HEK293T (cell line): Measurements from ENCODE around the gene SLC43A3.

Experiments used
- CTCF ChIA-PET: fragments of 350-600 bp; formaldehyde crosslinking; extraction: SDS; loops from one replicate; lab custom pipeline; 2021; ENCODE audit warnings: antibody characterized with exemption, inconsistent platforms; lab: Yijun Ruan, JAX
- POLR2A ChIA-PET: fragments of 350-600 bp; formaldehyde crosslinking; extraction: SDS; loops from one replicate; lab custom pipeline; 2020; ENCODE audit warnings: antibody characterized with exemption, inconsistent platforms; lab: Yijun Ruan, JAX
- DNase-seq: peaks from one replicate; pipeline ENCODE4 v3.0.0; 2012; ENCODE audit warnings: mixed read lengths; ENCODE audit errors: extremely low spot score
- ARNT ChIP-seq: fragments of 450-650 bp; IDR thresholded peaks from 2 replicates; pipeline ENCODE4 v1.6.1; 2017; ENCODE audit warnings: mild to moderate bottlenecking
- BHLHE40 ChIP-seq: fragments of 450-650 bp; IDR thresholded peaks from 2 replicates; pipeline ENCODE4 v1.6.1; 2016; ENCODE audit warnings: mild to moderate bottlenecking, moderate library complexity, borderline replicate concordance
- CTBP1 ChIP-seq: fragments of 450-650 bp; IDR thresholded peaks from 2 replicates; pipeline ENCODE4 v1.6.1; 2016; ENCODE audit warnings: borderline replicate concordance
- ELF4 ChIP-seq: fragments of 450-650 bp; IDR thresholded peaks from 2 replicates; pipeline ENCODE4 v1.6.1; 2017; ENCODE audit warnings: antibody characterized with exemption
- FOXA1 ChIP-seq: fragments of 450-650 bp; IDR thresholded peaks from 2 replicates; pipeline ENCODE4 v1.6.1; 2016; ENCODE audit warnings: mild to moderate bottlenecking
- FOXK2 ChIP-seq: fragments of 450-650 bp; IDR thresholded peaks from 2 replicates; pipeline ENCODE4 v1.6.1; 2016; ENCODE audit warnings: mild to moderate bottlenecking
- FOXM1 ChIP-seq: fragments of 450-650 bp; IDR thresholded peaks from 2 replicates; pipeline ENCODE4 v1.6.1; 2017; ENCODE audit warnings: mild to moderate bottlenecking, borderline replicate concordance
- HDGF ChIP-seq: fragments of 450-650 bp; IDR thresholded peaks from 2 replicates; pipeline ENCODE4 v1.6.1; 2017; ENCODE audit warnings: antibody characterized with exemption, borderline replicate concordance
- L3MBTL2 ChIP-seq: fragments of 450-650 bp; conservative IDR thresholded peaks from 2 replicates; pipeline ENCODE4 v1.6.1; 2016; ENCODE audit warnings: mild to moderate bottlenecking
- LEF1 ChIP-seq: fragments of 450-650 bp; IDR thresholded peaks from 2 replicates; pipeline ENCODE4 v1.6.1; 2017; ENCODE audit warnings: mild to moderate bottlenecking, borderline replicate concordance
- NFRKB ChIP-seq: fragments of 450-650 bp; IDR thresholded peaks from 2 replicates; pipeline ENCODE4 v1.6.1; 2016; ENCODE audit warnings: mild to moderate bottlenecking, moderate library complexity
- SP1 ChIP-seq: fragments of 450-650 bp; IDR thresholded peaks from 2 replicates; pipeline ENCODE4 v1.6.1; 2017
- SUZ12 ChIP-seq: fragments of 450-650 bp; IDR thresholded peaks from 2 replicates; pipeline ENCODE4 v1.6.1; 2016; ENCODE audit warnings: mild to moderate bottlenecking
- TARDBP ChIP-seq: fragments of 450-650 bp; IDR thresholded peaks from 2 replicates; pipeline ENCODE4 v1.6.1; 2016
- ZNF384 ChIP-seq: fragments of 450-650 bp; IDR thresholded peaks from 2 replicates; pipeline ENCODE4 v1.6.1; 2016
- TF ChIP-seq, protein P1 (sequence below): fragments of 450-650 bp; IDR thresholded peaks from 2 replicates; pipeline ENCODE4 v1.6.1; 2016

The SLC43A3 gene

GRCh38 chr11:57394203-57394965, 32.5 kb downstream of the SLC43A3 start:
- ChIA-PET CTCF (no interaction called here), POLR2A (no interaction called here)
- TF ChIP-seq FOXM1 (no peak), FOXK2 (no peak), LEF1 (no peak), FOXA1 (no peak), ZNF384 (no peak), BHLHE40 (no peak), CTBP1 (no peak), NFRKB (no peak), ARNT (no peak), SUZ12 (no peak), TARDBP (no peak), SP1 (no peak), HDGF (no peak), L3MBTL2 (no peak), ELF4 (no peak)
- TF ChIP-seq, protein P1, sequence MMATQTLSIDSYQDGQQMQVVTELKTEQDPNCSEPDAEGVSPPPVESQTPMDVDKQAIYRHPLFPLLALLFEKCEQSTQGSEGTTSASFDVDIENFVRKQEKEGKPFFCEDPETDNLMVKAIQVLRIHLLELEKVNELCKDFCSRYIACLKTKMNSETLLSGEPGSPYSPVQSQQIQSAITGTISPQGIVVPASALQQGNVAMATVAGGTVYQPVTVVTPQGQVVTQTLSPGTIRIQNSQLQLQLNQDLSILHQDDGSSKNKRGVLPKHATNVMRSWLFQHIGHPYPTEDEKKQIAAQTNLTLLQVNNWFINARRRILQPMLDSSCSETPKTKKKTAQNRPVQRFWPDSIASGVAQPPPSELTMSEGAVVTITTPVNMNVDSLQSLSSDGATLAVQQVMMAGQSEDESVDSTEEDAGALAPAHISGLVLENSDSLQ, result no peak

DNA sequence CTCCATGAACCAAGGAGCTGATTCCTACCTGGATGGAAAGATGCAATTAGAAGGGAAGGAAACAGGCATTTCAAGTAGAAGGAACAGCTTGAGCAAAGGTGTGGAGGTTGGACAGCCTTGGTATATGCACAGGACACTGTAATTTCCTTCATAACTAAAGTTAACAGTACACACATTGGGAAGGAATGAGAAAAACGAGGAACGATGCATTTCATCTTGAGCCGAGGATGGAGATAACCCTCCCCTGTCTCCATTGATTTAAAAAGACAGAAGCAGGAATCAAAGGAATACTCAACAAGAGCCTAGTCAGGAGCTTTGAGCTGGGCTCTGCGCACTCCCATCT, 34.2 kb downstream of the SLC43A3 start:
- no peak for DNase-seq
- TF ChIP-seq FOXM1, result no peak
- TF ChIP-seq SP1, result no peak
- TF ChIP-seq L3MBTL2, result no peak
- no peak for TF ChIP-seq FOXA1
- TF ChIP-seq LEF1, result no peak
- no peak for TF ChIP-seq ZNF384
- ChIA-PET POLR2A (no interaction called here), CTCF (interaction anchor here (0.6 kb wide), 1 partner anchor 39 kb away, joined by 4 read pairs; no protein-coding TSS in a partner anchor)

More at GRCh38 chr11:57394203-57394965, 32.5 kb downstream of the SLC43A3 start:
- DNase-seq, result no peak

DNA sequence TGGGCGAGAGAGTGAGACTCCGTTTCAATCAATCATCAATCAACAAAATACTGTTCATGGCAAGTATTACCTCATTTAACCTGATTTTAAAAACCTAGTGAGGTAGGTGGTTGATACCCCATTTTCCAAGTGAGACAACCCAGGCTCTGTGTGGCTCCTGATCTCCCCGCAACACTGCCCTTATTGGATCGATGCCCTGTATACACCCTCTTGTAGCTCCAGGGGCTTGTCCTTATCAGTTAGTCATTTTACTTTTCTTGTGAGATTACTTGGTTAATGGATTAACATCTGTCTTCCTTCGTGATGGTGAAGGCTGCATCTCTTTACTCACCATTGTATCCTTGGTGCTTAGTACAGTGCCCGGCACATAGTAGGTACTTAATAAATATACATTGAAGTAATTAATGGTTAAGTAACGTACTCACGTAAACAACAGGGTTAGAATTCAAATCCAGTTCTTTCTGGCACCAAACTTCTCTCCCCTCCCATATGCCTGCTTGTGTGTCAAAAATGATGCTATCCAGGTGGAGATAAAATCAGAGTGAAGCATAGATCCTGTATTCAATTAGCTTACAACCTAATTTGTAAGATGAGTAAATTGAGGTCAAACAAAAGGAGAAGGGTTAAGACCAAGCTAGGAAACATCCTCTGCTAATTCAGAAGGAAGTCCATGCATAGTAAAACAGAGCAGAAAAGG, 34.7 kb downstream of the SLC43A3 start:
- DNase-seq, result no peak
- POLR2A ChIA-PET, result no interaction called here
- CTCF ChIA-PET, result interaction anchor here (0.6 kb wide), 1 partner anchor 38 kb away, joined by 4 read pairs; no protein-coding TSS in a partner anchor
- TF ChIP-seq NFRKB, result no peak
- TF ChIP-seq LEF1, result no peak
- TF ChIP-seq, protein P1, result no peak
- no peak for TF ChIP-seq SP1
- TF ChIP-seq TARDBP, result no peak
- no peak for TF ChIP-seq BHLHE40
- no peak for TF ChIP-seq L3MBTL2
- no peak for TF ChIP-seq ELF4
- TF ChIP-seq ZNF384, result no peak
- TF ChIP-seq FOXA1, result no peak
- TF ChIP-seq ARNT, result no peak
- TF ChIP-seq SUZ12, result no peak
- TF ChIP-seq FOXM1, result no peak

DNA sequence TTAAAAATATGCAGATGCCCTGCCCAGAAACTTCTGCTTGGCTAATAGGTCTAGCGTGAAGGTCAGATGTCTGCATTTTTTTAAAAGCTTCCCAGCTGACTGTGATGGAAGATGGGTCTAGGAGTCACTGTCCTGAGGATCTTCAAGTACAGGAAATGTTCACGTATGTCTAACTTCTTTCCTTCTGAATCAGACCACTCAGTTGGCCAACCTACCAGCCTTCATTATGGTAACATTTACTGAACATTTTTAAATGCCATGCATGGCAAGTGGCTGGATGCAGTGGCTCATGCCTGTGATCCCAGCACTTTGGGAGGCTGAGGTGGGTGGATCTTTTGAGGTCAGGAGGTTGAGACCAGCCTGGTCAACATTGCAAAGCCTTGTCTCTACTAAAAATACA, 35.4 kb downstream of the SLC43A3 start:
- CTCF ChIA-PET, result no interaction called here
- DNase-seq, result no peak
- POLR2A ChIA-PET, result no interaction called here
- TF ChIP-seq CTBP1, result no peak
- no peak for TF ChIP-seq TARDBP
- no peak for TF ChIP-seq SUZ12
- TF ChIP-seq BHLHE40, result no peak
- TF ChIP-seq FOXM1, result no peak
- no peak for TF ChIP-seq ARNT

GRCh38 chr11:57391111-57391510, 35.8 kb downstream of the SLC43A3 start:
- ChIA-PET CTCF (no interaction called here), POLR2A (no interaction called here)
- TF ChIP-seq CTBP1, result no peak
- no peak for TF ChIP-seq ZNF384
- no peak for TF ChIP-seq LEF1
- no peak for TF ChIP-seq FOXA1
- TF ChIP-seq BHLHE40, result no peak
- no peak for TF ChIP-seq SP1
- TF ChIP-seq, protein P1, result no peak
- TF ChIP-seq FOXM1, result no peak
- TF ChIP-seq ARNT, result no peak
- TF ChIP-seq TARDBP, result no peak
- TF ChIP-seq ELF4, result no peak
- no peak for TF ChIP-seq SUZ12
- TF ChIP-seq HDGF, result no peak
- DNase-seq, result no peak

DNA sequence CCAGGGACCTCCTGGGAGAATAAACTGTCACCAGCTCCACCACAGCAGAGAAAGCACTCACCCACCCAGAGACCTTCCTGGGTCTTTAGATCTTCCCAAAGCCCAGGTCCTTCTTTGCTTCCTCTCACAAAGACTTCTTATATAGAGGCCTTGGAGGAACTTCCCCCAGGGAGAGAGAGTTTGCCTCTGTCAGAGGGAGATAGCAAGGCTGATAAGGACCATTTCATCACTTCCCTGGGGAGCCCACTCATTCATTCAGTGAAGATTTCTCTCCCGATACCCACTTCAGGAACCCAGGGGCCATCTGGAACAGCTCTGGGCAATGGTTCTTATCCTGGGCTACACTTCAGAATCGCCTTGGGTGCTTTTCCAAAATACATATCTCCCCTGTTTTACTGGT, 36.4 kb downstream of the SLC43A3 start, which contains the start of gene PRG2:
Gene PRG2, minus strand, starts transcription at position 116 of the 400 bp plus-strand sequence. CDS start 706 bp downstream, outside the sequence.
- TF ChIP-seq L3MBTL2 (no peak), LEF1 (no peak), HDGF (no peak), FOXM1 (no peak), NFRKB (no peak)
- TF ChIP-seq, protein P1, result no peak
- ChIA-PET POLR2A (no interaction called here), CTCF (no interaction called here)
- DNase-seq, result no peak
